ENCODE results near the gene PLCG2. TPM values are rescaled to one million over a fixed set of nuclear protein-coding genes. Genes with fewer than 3 reads are reported as not detected.

Gene PLCG2
- total RNA-seq, 1 donor from 2014 or later: 5.7 TPM

GRCh38 chr16:81921085-81921814 lies 142.2 kb downstream of the PLCG2 start:
- H3K27me3 Mint-ChIP-seq (ENCODE audit: low read depth): no peaks in the 10 kb centered on the region
- DNase-seq (ENCODE audit: low spot score in 2 of 2, unreplicated experiment in 2 of 2): no peak

DNA sequence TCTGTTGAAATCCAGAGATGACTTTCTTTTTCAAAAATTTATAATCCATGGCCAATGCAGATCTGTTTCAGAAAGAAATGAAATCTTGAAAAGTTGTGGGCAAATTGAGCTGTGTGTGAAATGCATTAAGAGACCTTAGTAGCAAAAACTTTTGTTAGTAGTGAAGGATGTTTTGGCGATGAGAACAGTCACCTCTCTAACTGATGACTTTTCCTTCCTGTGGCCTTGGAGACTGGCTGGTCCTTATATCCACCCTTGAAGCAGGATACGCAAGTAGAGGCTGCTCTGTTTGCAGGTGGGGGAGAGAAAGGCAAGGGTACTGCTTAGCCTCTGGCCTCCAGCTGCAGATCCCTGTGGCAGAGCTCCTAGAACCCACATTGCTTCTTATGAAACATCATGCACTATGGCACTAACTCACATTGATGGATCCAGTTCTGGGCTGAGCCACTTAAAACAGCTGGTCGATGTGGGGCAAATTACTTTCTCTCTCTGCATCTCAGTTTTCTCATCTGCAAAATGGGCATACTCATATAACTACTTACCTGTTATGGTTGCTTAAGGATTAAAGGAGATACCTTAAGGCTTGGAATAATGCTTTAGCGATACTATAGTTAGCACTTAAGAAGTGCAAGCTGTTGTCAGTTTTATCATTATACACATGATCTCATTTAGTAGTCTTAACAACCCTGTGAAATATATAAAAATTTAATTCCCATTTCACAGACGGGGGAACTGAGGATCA lies 142.9 kb downstream of the PLCG2 start:
- Mint-ChIP-seq H3K36me3 (peaks cover 5% of the 10 kb centered on the region), H3K4me1 (no peaks in the 10 kb centered on the region), H3K9me3 (peaks cover 16% of the 10 kb centered on the region), H3K27me3 (ENCODE audit: low read depth) (no peaks in the 10 kb centered on the region), H3K4me3 (no peak overlapping the region), H3K27ac (no peak overlapping the region)
- no peak for DNase-seq (ENCODE audit: low spot score in 2 of 2, unreplicated experiment in 2 of 2)
- no peak for TF ChIP-seq CTCF (IDR thresholded peaks at IDR 0.05; ENCODE audit: unreplicated experiment)

More at GRCh38 chr16:81921085-81921814, 142.2 kb downstream of the PLCG2 start:
- Mint-ChIP-seq H3K27ac (no peak overlapping the region), H3K36me3 (peaks cover 5% of the 10 kb centered on the region), H3K4me1 (no peaks in the 10 kb centered on the region), H3K4me3 (no peak overlapping the region), H3K9me3 (peaks cover 16% of the 10 kb centered on the region)
- no peak for TF ChIP-seq CTCF (IDR thresholded peaks at IDR 0.05; ENCODE audit: unreplicated experiment)

DNA sequence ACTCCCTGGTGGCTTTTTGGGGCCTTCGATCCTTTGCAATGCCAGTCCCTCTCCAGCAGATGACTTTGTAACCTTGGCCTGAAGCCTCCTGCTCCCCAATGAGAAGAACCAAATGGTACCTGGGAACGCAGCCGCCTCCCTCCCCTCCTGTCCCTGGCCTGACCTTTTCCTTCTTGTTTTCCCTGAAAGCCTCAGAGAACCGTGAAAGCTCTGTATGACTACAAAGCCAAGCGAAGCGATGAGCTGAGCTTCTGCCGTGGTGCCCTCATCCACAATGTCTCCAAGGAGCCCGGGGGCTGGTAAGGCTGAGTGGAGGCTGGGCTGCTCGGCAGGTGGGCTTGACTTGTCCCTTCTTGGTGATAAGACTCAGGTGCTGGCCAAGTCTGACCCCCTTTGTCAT lies 144.2 kb downstream of the PLCG2 start:
- Mint-ChIP-seq H3K27ac (no peak overlapping the region), H3K9me3 (peaks cover 12% of the 10 kb centered on the region), H3K36me3 (peaks cover 5% of the 10 kb centered on the region), H3K4me1 (no peaks in the 10 kb centered on the region), H3K27me3 (ENCODE audit: low read depth) (no peaks in the 10 kb centered on the region), H3K4me3 (no peak overlapping the region)
- no peak for DNase-seq (ENCODE audit: low spot score in 2 of 2, unreplicated experiment in 2 of 2)
- TF ChIP-seq CTCF (IDR thresholded peaks at IDR 0.05; ENCODE audit: unreplicated experiment): no peak

DNA sequence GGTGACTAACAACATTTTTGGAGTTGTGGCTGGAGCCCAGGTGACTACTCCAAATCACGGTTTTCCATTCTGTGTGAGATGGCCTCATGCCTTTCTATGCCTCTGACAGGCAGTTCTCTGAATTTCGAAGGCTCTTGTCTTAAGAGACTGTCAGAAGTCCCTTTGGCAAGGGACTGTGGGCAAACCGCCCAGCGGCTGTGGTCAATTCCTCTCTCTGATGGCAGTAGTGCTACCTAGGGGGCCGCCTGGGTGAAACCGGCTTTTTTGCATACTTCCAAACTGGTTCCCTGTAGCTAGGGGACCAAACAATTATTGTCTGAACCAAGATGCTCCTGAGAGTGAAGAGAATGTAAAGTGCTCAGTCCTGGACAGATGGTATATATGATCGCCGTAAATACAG lies 145.9 kb downstream of the PLCG2 start:
- DNase-seq (ENCODE audit: low spot score in 2 of 2, unreplicated experiment in 2 of 2): no peak
- TF ChIP-seq CTCF (IDR thresholded peaks at IDR 0.05; ENCODE audit: unreplicated experiment): no peak
- Mint-ChIP-seq H3K27me3 (ENCODE audit: low read depth) (no peaks in the 10 kb centered on the region), H3K4me1 (no peaks in the 10 kb centered on the region), H3K27ac (no peak overlapping the region), H3K36me3 (no peaks in the 10 kb centered on the region), H3K9me3 (no peaks in the 10 kb centered on the region), H3K4me3 (no peak overlapping the region)

GRCh38 chr16:81926036-81926435 lies 146.9 kb downstream of the PLCG2 start:
- Mint-ChIP-seq H3K27me3 (ENCODE audit: low read depth) (no peaks in the 10 kb centered on the region), H3K27ac (no peak overlapping the region), H3K4me1 (no peaks in the 10 kb centered on the region), H3K4me3 (no peak overlapping the region), H3K36me3 (no peaks in the 10 kb centered on the region), H3K9me3 (no peaks in the 10 kb centered on the region)
- TF ChIP-seq CTCF (IDR thresholded peaks at IDR 0.05; ENCODE audit: unreplicated experiment): no peak
- no peak for DNase-seq (ENCODE audit: low spot score in 2 of 2, unreplicated experiment in 2 of 2)

Measured in mesothelial cell of epicardium (in vitro differentiated cells).